Omental fat pad (tissue), 4 donors: ENCODE measurements around the gene TMEM140. TPM values are rescaled to one million over a fixed set of nuclear protein-coding genes. Genes with fewer than 3 reads are reported as not detected.

Experiments
- ATAC-seq: fragments of 150-250 bp; one replicate; pipeline ENCODE4 v1.9.1; 2016; ENCODE audit warnings: mild to moderate bottlenecking, moderate library complexity; ENCODE audit not compliant: low FRiP score
- DNase-seq: peaks from one replicate; pipeline ENCODE4 v3.0.0-alpha.2; 2019; ENCODE audit warnings: low spot score
- CTCF ChIP-seq, 3 donors: fragments of 450-650 bp; IDR thresholded peaks; one replicate each; pipeline ENCODE4 v1.5.1; 2016 to 2017; ENCODE audit warnings: antibody characterized with exemption in 3 of 3, mild to moderate bottlenecking in 3 of 3, moderate library complexity in 2 of 3
- total RNA-seq, 4 donors: library from RNA; depleted of rRNA; stranded (reverse); fragments of >200 nt; gene quantifications; one replicate each; pipeline ENCODE4 v1.1.0, GENCODE V29; 2016

Gene TMEM140
- total RNA-seq, 4 donors from 2014 or later: 25.9 to 106 (median 62.1) TPM

GRCh38 chr7:135186841-135187253 is 39.0 kb downstream of the TMEM140 start:
- ATAC-seq (no peak), DNase-seq (no peak)
- TF ChIP-seq CTCF (IDR thresholded peaks at IDR 0.05): no peak

GRCh38 chr7:135188298-135188984 is 40.6 kb downstream of the TMEM140 start:
- ATAC-seq (no peak), DNase-seq (no peak)
- TF ChIP-seq CTCF (IDR thresholded peaks at IDR 0.05): no peak

- no peak for DNase-seq
- TF ChIP-seq CTCF (IDR thresholded peaks at IDR 0.05): no peak
- ATAC-seq: no peak
Measured at GRCh38 chr7:135189221-135189662, 41.4 kb downstream of the TMEM140 start.

GRCh38 chr7:135189961-135190360 is 42.1 kb downstream of the TMEM140 start:
- TF ChIP-seq CTCF (IDR thresholded peaks at IDR 0.05): no peak
- no peak for ATAC-seq
- DNase-seq: no peak

GRCh38 chr7:135190703-135191102 is 42.8 kb downstream of the TMEM140 start:
- TF ChIP-seq CTCF (IDR thresholded peaks at IDR 0.05): no peak
- no peak for ATAC-seq

GRCh38 chr7:135192914-135193536 is 45.2 kb downstream of the TMEM140 start:
- no peak for TF ChIP-seq CTCF (IDR thresholded peaks at IDR 0.05)
- DNase-seq (no peak), ATAC-seq (no peak)

More at GRCh38 chr7:135190703-135191102, 42.8 kb downstream of the TMEM140 start:
- DNase-seq: no peak

- ATAC-seq (no peak), DNase-seq (no peak)
- no peak for TF ChIP-seq CTCF (IDR thresholded peaks at IDR 0.05)
Measured at GRCh38 chr7:135193615-135194081, 45.8 kb downstream of the TMEM140 start.
